ENCODE results near the gene CAPN9.

CAPN9 gene

DNA sequence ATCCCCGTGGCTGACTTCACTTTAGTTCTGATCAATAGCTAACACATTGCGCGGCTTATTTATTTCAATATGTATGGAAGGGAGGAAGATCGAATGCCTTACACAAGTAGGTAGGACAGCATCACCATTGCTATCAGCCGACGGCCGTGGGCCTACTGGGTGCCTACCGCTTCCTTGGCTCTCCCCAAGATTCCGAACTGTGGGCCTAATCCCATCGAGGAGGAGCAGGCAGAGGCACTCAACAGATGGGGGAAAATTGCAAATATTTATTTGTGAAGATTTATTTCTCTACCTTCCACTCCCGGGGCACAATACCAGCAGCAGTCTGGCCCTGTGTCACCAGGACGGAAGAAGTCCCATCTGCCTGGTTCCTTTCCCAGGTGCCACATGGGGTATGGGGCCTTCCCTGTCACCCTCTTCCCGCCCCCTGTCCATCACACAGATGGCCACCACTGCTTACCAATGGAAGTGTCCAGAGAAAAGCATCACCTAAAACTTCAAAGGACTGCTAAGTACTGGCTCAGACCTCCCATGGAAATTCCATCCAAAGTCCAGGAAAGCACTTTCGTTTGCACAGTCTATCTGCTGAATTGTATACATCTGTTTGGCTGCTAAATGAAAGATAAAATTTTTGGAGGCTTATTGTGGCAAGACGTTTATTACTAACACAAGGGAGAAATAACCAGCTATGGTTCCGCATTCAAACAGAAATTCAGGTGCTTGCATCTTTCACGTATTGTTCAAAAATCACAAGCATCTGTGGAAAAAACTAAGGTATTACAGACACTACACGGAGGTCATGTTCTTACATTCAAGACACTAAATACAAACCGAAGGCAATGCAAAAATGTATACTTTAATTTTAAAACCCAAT is 45.1 kb upstream of the CAPN9 start:
- DNase-seq = no peak
- no peaks in the 10 kb centered on the region for H3K27me3 ChIP-seq
- H3K4me3 ChIP-seq (ENCODE audit: low read depth, low read length) = no peak overlapping the region
- H3K36me3 ChIP-seq = no peaks in the 10 kb centered on the region
- TF ChIP-seq, protein P1, sequence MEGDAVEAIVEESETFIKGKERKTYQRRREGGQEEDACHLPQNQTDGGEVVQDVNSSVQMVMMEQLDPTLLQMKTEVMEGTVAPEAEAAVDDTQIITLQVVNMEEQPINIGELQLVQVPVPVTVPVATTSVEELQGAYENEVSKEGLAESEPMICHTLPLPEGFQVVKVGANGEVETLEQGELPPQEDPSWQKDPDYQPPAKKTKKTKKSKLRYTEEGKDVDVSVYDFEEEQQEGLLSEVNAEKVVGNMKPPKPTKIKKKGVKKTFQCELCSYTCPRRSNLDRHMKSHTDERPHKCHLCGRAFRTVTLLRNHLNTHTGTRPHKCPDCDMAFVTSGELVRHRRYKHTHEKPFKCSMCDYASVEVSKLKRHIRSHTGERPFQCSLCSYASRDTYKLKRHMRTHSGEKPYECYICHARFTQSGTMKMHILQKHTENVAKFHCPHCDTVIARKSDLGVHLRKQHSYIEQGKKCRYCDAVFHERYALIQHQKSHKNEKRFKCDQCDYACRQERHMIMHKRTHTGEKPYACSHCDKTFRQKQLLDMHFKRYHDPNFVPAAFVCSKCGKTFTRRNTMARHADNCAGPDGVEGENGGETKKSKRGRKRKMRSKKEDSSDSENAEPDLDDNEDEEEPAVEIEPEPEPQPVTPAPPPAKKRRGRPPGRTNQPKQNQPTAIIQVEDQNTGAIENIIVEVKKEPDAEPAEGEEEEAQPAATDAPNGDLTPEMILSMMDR (IDR thresholded peaks at IDR 0.05; ENCODE audit: low read depth, low read length) = no peak
- H3K9me3 ChIP-seq = no peaks in the 10 kb centered on the region
- no peaks in the 10 kb centered on the region for H3K4me1 ChIP-seq

DNA sequence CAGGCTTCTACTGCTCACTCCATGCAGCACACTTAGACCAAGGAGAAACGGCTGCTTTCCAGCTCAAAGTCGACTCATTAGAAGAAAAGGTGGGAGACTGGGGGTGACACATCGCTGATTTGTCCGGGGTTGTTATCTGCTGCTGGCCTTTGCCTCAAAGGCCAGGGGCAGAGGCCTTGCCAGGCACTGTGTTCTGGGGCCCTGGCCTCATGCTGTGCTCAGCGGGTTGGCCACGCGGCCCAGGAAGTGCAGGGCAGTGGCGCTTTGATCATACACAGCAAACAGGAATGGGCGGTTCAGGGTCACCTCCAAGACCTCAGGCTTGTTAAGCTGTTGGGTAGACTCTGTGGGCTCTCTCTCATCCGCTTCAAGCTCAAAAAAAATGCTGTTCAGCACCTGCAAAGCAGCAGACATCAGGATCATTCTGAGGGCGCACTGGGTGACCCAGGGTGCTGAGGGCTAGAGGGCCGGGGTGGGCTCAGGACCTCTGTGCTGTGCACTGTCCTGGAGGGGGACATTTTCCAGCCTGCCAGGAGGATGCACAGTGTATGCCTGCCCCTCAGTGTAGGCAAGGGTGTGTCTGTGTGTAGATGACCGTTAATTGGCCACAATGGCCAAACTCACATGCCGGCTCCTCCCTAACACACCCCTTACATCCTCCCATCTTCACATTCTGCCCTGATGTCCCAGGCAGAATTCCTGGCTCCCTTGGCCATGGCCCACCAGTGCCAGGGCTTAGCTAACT is 44.1 kb upstream of the CAPN9 start:
- no peaks in the 10 kb centered on the region for H3K36me3 ChIP-seq
- no peak for DNase-seq
- no peaks in the 10 kb centered on the region for H3K27me3 ChIP-seq
- TF ChIP-seq, protein P1 (IDR thresholded peaks at IDR 0.05; ENCODE audit: low read depth, low read length) = no peak
- no peaks in the 10 kb centered on the region for H3K4me1 ChIP-seq
- H3K4me3 ChIP-seq (ENCODE audit: low read depth, low read length) = no peak overlapping the region
- H3K9me3 ChIP-seq = no peaks in the 10 kb centered on the region

DNA sequence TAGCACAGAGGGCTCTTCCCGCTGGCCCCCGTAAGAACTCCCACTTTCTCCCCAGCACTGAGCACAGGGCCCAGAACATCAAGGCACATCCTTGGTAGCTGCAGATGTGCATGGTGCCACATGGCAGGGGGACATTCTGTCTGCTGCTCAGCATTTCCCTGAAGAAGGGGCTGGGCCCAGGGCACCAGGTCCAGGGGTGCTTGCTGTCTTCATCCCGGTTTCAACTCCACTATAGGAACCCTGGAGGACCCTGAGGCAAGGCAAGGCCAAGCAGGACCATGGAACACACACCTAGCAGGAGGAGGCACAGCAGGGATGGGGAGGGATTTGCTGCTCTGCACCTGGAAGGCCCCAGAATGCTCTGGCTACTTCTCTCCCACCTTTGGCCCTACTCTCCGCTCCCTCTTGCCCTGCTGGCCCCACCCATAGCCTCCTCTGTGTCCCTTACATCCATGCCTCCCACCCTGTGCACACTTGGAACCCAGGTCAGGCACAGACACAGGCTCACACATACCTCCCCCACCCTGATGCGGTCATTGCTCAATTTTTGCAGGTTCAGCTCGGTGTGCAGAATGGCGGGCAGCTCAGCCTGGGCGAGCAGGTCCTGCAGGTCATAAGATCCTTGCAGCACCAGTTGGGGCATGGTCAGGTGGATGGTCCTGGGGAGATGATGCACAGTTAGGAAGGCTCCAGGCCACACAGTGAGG is 43.4 kb upstream of the CAPN9 start:
- no peak for DNase-seq
- TF ChIP-seq, protein P1 (IDR thresholded peaks at IDR 0.05; ENCODE audit: low read depth, low read length) = no peak
- Histone ChIP-seq H3K36me3 (no peaks in the 10 kb centered on the region), H3K4me1 (no peaks in the 10 kb centered on the region), H3K9me3 (no peaks in the 10 kb centered on the region), H3K27me3 (no peaks in the 10 kb centered on the region), H3K4me3 (ENCODE audit: low read depth, low read length) (no peak overlapping the region)

DNA sequence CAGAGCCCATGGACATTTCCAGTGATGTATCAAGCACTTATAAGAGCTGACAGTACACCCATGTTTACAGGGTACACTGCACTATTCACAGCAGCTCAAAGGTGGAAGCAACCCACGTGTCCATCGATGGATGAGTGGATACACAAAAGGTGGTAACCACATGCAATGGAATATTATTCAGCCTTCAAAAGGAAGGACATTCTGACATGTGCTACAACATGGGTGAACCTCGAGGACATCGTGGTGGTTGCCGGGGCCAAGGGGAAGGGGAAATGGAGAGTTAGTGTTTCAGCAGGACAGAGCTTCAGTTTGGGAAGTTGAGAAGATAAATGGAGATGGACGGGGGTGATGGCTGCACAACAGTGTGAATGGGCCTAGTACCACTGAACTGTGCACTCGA is 42.4 kb upstream of the CAPN9 start:
- no peaks in the 10 kb centered on the region for H3K9me3 ChIP-seq
- TF ChIP-seq, protein P1 (IDR thresholded peaks at IDR 0.05; ENCODE audit: low read depth, low read length) = no peak
- no peaks in the 10 kb centered on the region for H3K27me3 ChIP-seq
- no peaks in the 10 kb centered on the region for H3K4me1 ChIP-seq
- no peaks in the 10 kb centered on the region for H3K36me3 ChIP-seq
- DNase-seq = no peak
- no peak overlapping the region for H3K4me3 ChIP-seq (ENCODE audit: low read depth, low read length)

DNA sequence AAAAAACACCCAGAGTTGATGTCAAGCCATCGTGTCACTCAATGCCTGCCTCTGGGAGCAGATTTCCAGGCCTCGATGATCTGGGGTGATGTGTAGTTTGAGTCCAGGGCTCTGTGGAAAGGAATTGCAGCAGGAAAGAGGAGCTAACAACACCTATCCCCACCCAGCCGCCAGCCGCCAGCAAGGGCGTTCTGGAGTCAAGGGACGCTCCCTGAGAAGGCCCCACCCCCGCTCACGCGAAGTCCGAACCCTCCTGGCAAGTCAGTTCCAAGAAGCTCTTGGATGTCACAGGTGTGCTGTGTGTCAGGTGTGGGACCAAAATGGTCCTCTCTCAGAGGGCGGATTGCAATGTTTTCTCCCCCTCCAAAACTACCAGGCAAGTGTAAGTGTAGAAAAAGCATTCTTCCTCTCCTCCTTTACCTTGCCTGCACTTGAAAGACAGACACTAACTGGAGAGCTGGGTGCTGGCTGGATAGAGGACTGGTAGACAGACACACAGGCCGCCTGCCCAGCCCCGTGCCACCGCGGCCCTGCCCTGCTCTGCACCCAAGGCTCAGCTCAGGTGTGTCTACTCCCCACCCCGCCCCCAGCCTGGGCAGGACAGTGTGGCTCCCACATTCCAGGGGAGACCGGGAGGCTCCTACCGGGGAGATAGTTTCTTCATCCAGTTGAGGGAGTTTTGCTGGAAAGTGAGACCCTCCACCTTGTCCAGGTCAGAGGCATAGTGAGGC is 41.7 kb upstream of the CAPN9 start:
- no peaks in the 10 kb centered on the region for H3K27me3 ChIP-seq
- TF ChIP-seq, protein P1 (IDR thresholded peaks at IDR 0.05; ENCODE audit: low read depth, low read length) = no peak

More for the DNA sequence above, 41.7 kb upstream of the CAPN9 start:
- Histone ChIP-seq H3K4me3 (ENCODE audit: low read depth, low read length) (no peak overlapping the region), H3K36me3 (no peaks in the 10 kb centered on the region), H3K9me3 (no peaks in the 10 kb centered on the region), H3K4me1 (no peaks in the 10 kb centered on the region)
- DNase-seq = no peak
